SK-N-SH (cell line): ENCODE data around the gene MUC22. TPM values are rescaled to one million over a fixed set of nuclear protein-coding genes. Genes with fewer than 3 reads are reported as not detected.

Experiments
- CTCF ChIA-PET: fragments of 300-600, 350-600 bp; formaldehyde crosslinking; extraction: SDS; loops from one replicate; lab custom pipeline; 2021; lab: Yijun Ruan, JAX
- POLR2A ChIA-PET: fragments of 350-600 bp; sonication (Branson Sonifier 250); formaldehyde crosslinking; extraction: SDS; loops from one replicate; lab custom pipeline; 2020; ENCODE audit warnings: antibody characterized with exemption, inconsistent platforms; lab: Yijun Ruan, JAX
- DNase-seq: peaks from one replicate; pipeline ENCODE4 v3.0.0; 2012
- H2AFZ ChIP-seq: fragments of 200-600 bp; sonication (generic); 2 replicates; pipeline ENCODE4 v1.8.1; 2016; ENCODE audit warnings: antibody characterized with exemption, mild to moderate bottlenecking, low read depth
- H3F3A ChIP-seq: fragments of 200-600 bp; sonication (generic); replicated peaks from 2 replicates; pipeline ENCODE3; 2016; ENCODE audit warnings: antibody characterized with exemption, mild to moderate bottlenecking; ENCODE audit not compliant: insufficient read depth
- H3K27ac ChIP-seq, 2 experiments: fragments of 200-500 bp in 1 of 2; fragments of 200-600 bp in 1 of 2; sonication (Bioruptor generic) in 1 of 2; sonication (generic), shearing (Covaris generic) in 1 of 2; 2 replicates each; pipeline versions ENCODE4 v1.5.1 to v1.6.1; 2014 to 2016; ENCODE audit warnings: low read depth in 2 of 2, inconsistent platforms in 1 of 2, low read length in 1 of 2, mild to moderate bottlenecking in 1 of 2, mixed read lengths in 1 of 2
- H3K27me3 ChIP-seq: fragments of 200-600 bp; sonication (generic), shearing (Covaris generic); 2 replicates; pipeline ENCODE4 v1.6.1; 2016; ENCODE audit warnings: mixed run types; ENCODE audit not compliant: insufficient read depth
- H3K36me3 ChIP-seq, 2 experiments: fragments of 200-500 bp in 1 of 2; fragments of 200-600 bp in 1 of 2; sonication (Bioruptor generic) in 1 of 2; sonication (generic) in 1 of 2; replicated peaks in 1 of 2; 2 replicates each; pipeline versions ENCODE3 to v1.5.1; 2014 to 2016; ENCODE audit warnings: low read length in 1 of 2, mild to moderate bottlenecking in 1 of 2; ENCODE audit not compliant: insufficient read depth in 2 of 2, control insufficient read depth in 1 of 2
- H3K4me1 ChIP-seq, 2 experiments: fragments of 200-500 bp in 1 of 2; fragments of 200-600 bp in 1 of 2; sonication (Bioruptor generic) in 1 of 2; sonication (generic), shearing (Covaris generic) in 1 of 2; 2 replicates each; pipeline versions ENCODE4 v1.5.1 to v1.6.1; 2014 to 2016; ENCODE audit warnings: low read depth in 1 of 2, low read length in 1 of 2, mixed run types in 1 of 2; ENCODE audit not compliant: insufficient read depth in 2 of 2, control insufficient read depth in 1 of 2
- H3K4me2 ChIP-seq: fragments of 200-600 bp; sonication (generic), shearing (Covaris generic); 2 replicates; pipeline ENCODE4 v1.6.1; 2017; ENCODE audit warnings: mixed run types
- H3K4me3 ChIP-seq, 2 experiments: fragments of 200-500 bp in 1 of 2; fragments of 200-600 bp in 1 of 2; sonication (Bioruptor generic) in 1 of 2; sonication (generic), shearing (Covaris generic) in 1 of 2; 2 replicates each; pipeline versions ENCODE4 v1.5.1 to v1.8.1; 2014 to 2016; ENCODE audit warnings: low read depth in 2 of 2, inconsistent platforms in 1 of 2, low read length in 1 of 2, mild to moderate bottlenecking in 1 of 2, mixed read lengths in 1 of 2, moderate library complexity in 1 of 2
- H3K79me2 ChIP-seq: fragments of 200-600 bp; sonication (generic); 2 replicates; pipeline ENCODE4 v1.8.1; 2017; ENCODE audit warnings: mild to moderate bottlenecking; ENCODE audit not compliant: insufficient read depth
- H3K9ac ChIP-seq: fragments of 200-600 bp; sonication (generic); 2 replicates; pipeline ENCODE4 v1.6.1; 2017; ENCODE audit warnings: mixed run types
- H3K9me2 ChIP-seq: fragments of 200-600 bp; sonication (generic); 2 replicates; pipeline ENCODE4 v1.6.1; 2017; ENCODE audit warnings: mixed run types
- H3K9me3 ChIP-seq: fragments of 200-600 bp; sonication (generic); 2 replicates; pipeline ENCODE4 v1.6.1; 2017; ENCODE audit warnings: mixed run types, mild to moderate bottlenecking, moderate library complexity
- H4K20me1 ChIP-seq: fragments of 200-600 bp; sonication (generic); 2 replicates; pipeline ENCODE4 v1.6.1; 2017; ENCODE audit warnings: mild to moderate bottlenecking, mixed run types; ENCODE audit not compliant: insufficient read depth
- CHD2 ChIP-seq: fragments of 150-350 bp; IDR thresholded peaks from 2 replicates; pipeline ENCODE4 v1.6.1; 2018; ENCODE audit warnings: low read length; ENCODE audit not compliant: partially characterized antibody
- FOSL2 ChIP-seq: IDR thresholded peaks from 2 replicates; pipeline ENCODE4 v1.4.0; 2012; ENCODE audit warnings: low read depth, mild to moderate bottlenecking, moderate library complexity, borderline replicate concordance
- FOXJ3 ChIP-seq: sonication (generic); formaldehyde crosslinking; IDR thresholded peaks from 2 replicates; pipeline ENCODE4 v1.5.1; 2020; ENCODE audit warnings: mild to moderate bottlenecking, missing genetic modification reagents
- GABPA ChIP-seq: IDR thresholded peaks from 2 replicates; pipeline ENCODE4 v1.4.0; 2012; ENCODE audit warnings: low read depth, mild to moderate bottlenecking
- RCOR1 ChIP-seq: fragments of 150-350 bp; IDR thresholded peaks from 2 replicates; pipeline ENCODE4 v1.6.1; 2017; ENCODE audit warnings: antibody characterized with exemption, low read length
- SMC3 ChIP-seq: IDR thresholded peaks from 2 replicates; pipeline ENCODE4 v1.6.1; 2012; ENCODE audit warnings: low read depth, low read length, improper control_type of control experiment
- TCF12 ChIP-seq: IDR thresholded peaks from 2 replicates; pipeline ENCODE4 v1.4.0; 2012
- WGBS: methylation state at CpG from one replicate; pipeline ENCODE4 v1.1.6; 2017; ENCODE audit warnings: low lambda C conversion rate; 5-methylcytosine and 5-hydroxymethylcytosine counted together
- polyA plus RNA-seq, 3 experiments: library from polyadenylated mRNA; depleted of rRNA; stranded (reverse); fragments of >200 nt; gene quantifications; 2 replicates each; pipeline ENCODE4 v1.2.3, GENCODE V29; 2012
- TF ChIP-seq, protein P1 (sequence below): IDR thresholded peaks from 2 replicates; pipeline ENCODE4 v1.6.1; 2012; ENCODE audit warnings: mild to moderate bottlenecking, low read depth, low read length, moderate library complexity

The MUC22 gene
- polyA plus RNA-seq, 1 of the 3 experiments (the other 2 are of a cell fraction) = 0.12 TPM

DNA sequence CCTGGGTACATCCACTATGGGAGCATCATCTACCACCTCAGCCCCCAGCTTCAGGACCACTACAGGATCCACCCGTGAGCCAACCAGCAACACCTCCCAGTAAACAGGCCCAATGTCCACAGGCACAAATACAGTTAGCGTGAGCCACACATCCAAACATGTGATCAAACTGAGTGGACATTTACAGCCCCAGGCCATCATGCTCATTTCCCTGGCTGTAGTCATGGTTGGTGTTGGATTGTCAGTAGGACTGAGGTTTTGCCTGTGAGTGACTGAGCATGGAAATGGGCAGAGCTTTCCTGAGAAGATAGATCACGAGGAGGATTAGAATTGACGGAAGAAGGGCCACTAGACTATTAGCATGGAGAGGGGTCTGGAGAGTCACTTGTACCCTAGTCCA is 37.5 kb upstream of the MUC22 start:
- H3F3A ChIP-seq = no peaks in the 10 kb centered on the region
- no peak overlapping the region for H3K4me3 ChIP-seq
- no peaks in the 10 kb centered on the region for H3K4me1 ChIP-seq
- H4K20me1 ChIP-seq = no peaks in the 10 kb centered on the region
- ChIA-PET CTCF (interaction anchor here (2.3 kb wide), 1 partner anchor 107 kb away, joined by 6 read pairs; no protein-coding TSS in a partner anchor), POLR2A (no interaction called here)
- H3K9ac ChIP-seq = no peak overlapping the region
- no peaks in the 10 kb centered on the region for H3K9me3 ChIP-seq
- H3K27ac ChIP-seq = no peak overlapping the region
- no peak for TF ChIP-seq SMC3
- TF ChIP-seq, protein P1, sequence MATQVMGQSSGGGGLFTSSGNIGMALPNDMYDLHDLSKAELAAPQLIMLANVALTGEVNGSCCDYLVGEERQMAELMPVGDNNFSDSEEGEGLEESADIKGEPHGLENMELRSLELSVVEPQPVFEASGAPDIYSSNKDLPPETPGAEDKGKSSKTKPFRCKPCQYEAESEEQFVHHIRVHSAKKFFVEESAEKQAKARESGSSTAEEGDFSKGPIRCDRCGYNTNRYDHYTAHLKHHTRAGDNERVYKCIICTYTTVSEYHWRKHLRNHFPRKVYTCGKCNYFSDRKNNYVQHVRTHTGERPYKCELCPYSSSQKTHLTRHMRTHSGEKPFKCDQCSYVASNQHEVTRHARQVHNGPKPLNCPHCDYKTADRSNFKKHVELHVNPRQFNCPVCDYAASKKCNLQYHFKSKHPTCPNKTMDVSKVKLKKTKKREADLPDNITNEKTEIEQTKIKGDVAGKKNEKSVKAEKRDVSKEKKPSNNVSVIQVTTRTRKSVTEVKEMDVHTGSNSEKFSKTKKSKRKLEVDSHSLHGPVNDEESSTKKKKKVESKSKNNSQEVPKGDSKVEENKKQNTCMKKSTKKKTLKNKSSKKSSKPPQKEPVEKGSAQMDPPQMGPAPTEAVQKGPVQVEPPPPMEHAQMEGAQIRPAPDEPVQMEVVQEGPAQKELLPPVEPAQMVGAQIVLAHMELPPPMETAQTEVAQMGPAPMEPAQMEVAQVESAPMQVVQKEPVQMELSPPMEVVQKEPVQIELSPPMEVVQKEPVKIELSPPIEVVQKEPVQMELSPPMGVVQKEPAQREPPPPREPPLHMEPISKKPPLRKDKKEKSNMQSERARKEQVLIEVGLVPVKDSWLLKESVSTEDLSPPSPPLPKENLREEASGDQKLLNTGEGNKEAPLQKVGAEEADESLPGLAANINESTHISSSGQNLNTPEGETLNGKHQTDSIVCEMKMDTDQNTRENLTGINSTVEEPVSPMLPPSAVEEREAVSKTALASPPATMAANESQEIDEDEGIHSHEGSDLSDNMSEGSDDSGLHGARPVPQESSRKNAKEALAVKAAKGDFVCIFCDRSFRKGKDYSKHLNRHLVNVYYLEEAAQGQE = no peak
- TF ChIP-seq CHD2 = no peak
- no peaks in the 10 kb centered on the region for H3K79me2 ChIP-seq
- DNase-seq = no peak
- H2AFZ ChIP-seq = no peak overlapping the region
- H3K36me3 ChIP-seq = no peaks in the 10 kb centered on the region
- no peaks in the 10 kb centered on the region for H3K9me2 ChIP-seq
- no peak overlapping the region for H3K4me2 ChIP-seq
- H3K27me3 ChIP-seq = no peaks in the 10 kb centered on the region; the same call in 1 of the 2 replicates
- WGBS = 74% methylated on average over 4 of the region's 4 CpGs

DNA sequence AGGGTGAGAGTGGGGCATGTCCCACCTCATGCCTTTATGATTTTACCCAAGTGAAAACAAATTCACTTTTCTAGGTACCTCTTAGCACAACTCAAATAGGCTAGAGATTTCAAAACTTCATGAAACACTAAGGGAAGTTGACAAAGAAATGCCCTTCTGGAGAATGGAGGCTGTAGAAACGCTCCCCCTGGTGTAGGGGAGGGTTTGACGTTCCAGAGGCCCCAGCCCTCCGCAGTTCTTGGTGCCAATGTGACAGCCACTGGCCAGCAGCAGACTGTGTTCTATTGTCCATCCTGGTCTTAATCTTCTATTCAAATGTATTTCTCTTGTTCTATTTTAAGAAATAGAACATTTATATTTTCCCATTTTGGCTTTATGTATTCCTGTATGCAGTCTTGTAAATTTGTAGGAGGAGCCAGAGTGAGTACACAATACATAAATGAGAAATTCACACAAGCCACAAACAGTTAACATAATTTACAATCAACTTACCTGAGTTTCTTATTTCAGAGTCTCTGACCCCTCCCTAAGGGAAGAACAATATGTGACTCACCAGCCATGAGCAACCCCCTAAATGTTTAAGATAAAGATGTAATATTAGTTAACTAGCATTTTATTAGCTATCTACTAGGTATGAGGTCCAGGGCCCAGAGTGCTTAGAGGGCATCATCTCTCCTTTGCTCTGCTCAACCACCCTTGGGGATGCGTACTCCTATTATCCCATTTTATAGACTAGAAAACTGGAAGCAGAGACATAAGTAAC is 35.6 kb upstream of the MUC22 start:
- Histone ChIP-seq H2AFZ (no peak overlapping the region), H3K79me2 (no peaks in the 10 kb centered on the region), H3K9me2 (no peaks in the 10 kb centered on the region), H3K9me3 (no peaks in the 10 kb centered on the region), H4K20me1 (no peaks in the 10 kb centered on the region), H3F3A (no peaks in the 10 kb centered on the region), H3K4me3 (no peak overlapping the region), H3K4me1 (no peaks in the 10 kb centered on the region), H3K27ac (no peak overlapping the region), H3K4me2 (no peak overlapping the region), H3K9ac (no peak overlapping the region), H3K36me3 (no peaks in the 10 kb centered on the region), H3K27me3 (no peaks in the 10 kb centered on the region; the same call in 1 of the 2 replicates)
- TF ChIP-seq FOXJ3 (CRISPR knock-in tag) (no peak), FOSL2 (peak; percentile 11; the same call in 1 of the 2 replicates)
- CTCF ChIA-PET = interaction anchor here (2.3 kb wide), 1 partner anchor 105 kb away, joined by 6 read pairs; no protein-coding TSS in a partner anchor
- POLR2A ChIA-PET = no interaction called here
- no peak for DNase-seq
- 62% methylated on average over 4 of the region's 4 CpGs for WGBS

DNA sequence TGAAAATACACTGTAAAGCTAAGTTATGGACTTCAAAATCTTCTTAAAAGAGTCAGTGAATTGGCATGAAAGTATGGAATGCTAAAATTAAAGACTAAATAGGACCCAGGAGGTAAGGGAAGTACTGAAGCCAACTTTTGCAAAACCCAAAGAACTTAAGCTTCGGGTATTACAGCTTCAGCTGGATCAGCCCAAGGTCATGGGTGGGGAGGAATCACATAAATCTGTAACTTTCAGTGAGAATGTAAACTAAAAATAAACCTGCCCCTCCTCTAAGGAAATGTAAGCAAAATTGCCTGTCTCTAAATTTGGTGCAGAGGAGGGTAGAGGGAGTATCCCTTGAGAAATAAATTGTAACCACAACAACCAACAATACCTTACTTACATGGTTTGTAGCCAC is 31.1 kb upstream of the MUC22 start:
- 53% methylated on average over 1 of the region's 1 CpG for WGBS

More for the DNA sequence above, 31.1 kb upstream of the MUC22 start:
- DNase-seq = no peak
- TF ChIP-seq FOXJ3 (CRISPR knock-in tag) (no peak), TCF12 (no peak), GABPA (no peak), RCOR1 (no peak)
- no peaks in the 10 kb centered on the region for H3K79me2 ChIP-seq
- no peaks in the 10 kb centered on the region for H3K27me3 ChIP-seq
- ChIA-PET CTCF (no interaction called here), POLR2A (no interaction called here)
- H3K9me2 ChIP-seq = no peaks in the 10 kb centered on the region
- H3F3A ChIP-seq = peaks cover 7% of the 10 kb centered on the region
- no peak overlapping the region for H3K4me3 ChIP-seq
- H3K27ac ChIP-seq = peak overlapping the region in 1 of 2 experiments; percentile 58; a peak in 1 of 4 replicates
- H4K20me1 ChIP-seq = no peaks in the 10 kb centered on the region
- no peaks in the 10 kb centered on the region for H3K9me3 ChIP-seq
- H3K4me1 ChIP-seq = peaks cover 0 to 2% of the 10 kb centered on the region in 2 experiments; a peak in 1 of 4 replicates
- H2AFZ ChIP-seq = no peak overlapping the region
- H3K9ac ChIP-seq = no peak overlapping the region
- H3K4me2 ChIP-seq = no peak overlapping the region
- no peaks in the 10 kb centered on the region for H3K36me3 ChIP-seq
